Fibroblast of skin of scalp (primary cell): ENCODE data around the gene NHEJ1. TPM values are rescaled to one million over a fixed set of nuclear protein-coding genes. Genes with fewer than 3 reads are reported as not detected.
"Not testable (repeated sequence)": the region's sequence is repeated elsewhere in the genome, so short reads cannot be mapped to it uniquely, and the experiment has no call there.

Experiments used
- DNase-seq: peaks from one replicate; pipeline ENCODE4 v3.0.0-alpha.2; 2013
- polyA plus RNA-seq, 2 experiments: library from polyadenylated mRNA; unstranded; fragments of 120-200 nt; gene quantifications; one replicate each; pipeline ENCODE4 v1.2.1, GENCODE V29; 2013; ENCODE audit not compliant: insufficient read length in 2 of 2

The NHEJ1 gene
- 14.8 TPM for polyA plus RNA-seq (2013, experiment 1 of 2; ENCODE audit: insufficient read length)
- 14.5 TPM for polyA plus RNA-seq (2013, experiment 2 of 2; ENCODE audit: insufficient read length)

GRCh38 chr2:219160186-219161017 lies at the start of gene NHEJ1:
TSS of gene NHEJ1 (minus strand) at chr2:219160815. CDS start at chr2:219158362, 2,453 bp downstream.
- DNase-seq = peak; percentile 95

- no peak for DNase-seq
These were observed 48.9 kb upstream of the NHEJ1 start for GRCh38 chr2:219209236-219210195.

GRCh38 chr2:219207884-219208740 lies 47.5 kb upstream of the NHEJ1 start:
- DNase-seq = peak; percentile 55

GRCh38 chr2:219207134-219207883 lies 46.7 kb upstream of the NHEJ1 start:
- no peak for DNase-seq

GRCh38 chr2:219206328-219207133 lies 45.9 kb upstream of the NHEJ1 start, which contains the start of gene ZFAND2B:
TSS of gene ZFAND2B (plus strand) at chr2:219206782. CDS start at chr2:219206988, 206 bp downstream.
- DNase-seq = peak; percentile 95

GRCh38 chr2:219205981-219206327 lies 45.3 kb upstream of the NHEJ1 start:
- DNase-seq = no peak

- no peak for DNase-seq
These were observed 44.5 kb upstream of the NHEJ1 start for GRCh38 chr2:219205165-219205538.

GRCh38 chr2:219204425-219205164 lies 44.0 kb upstream of the NHEJ1 start:
- DNase-seq = no peak

GRCh38 chr2:219201331-219201730 lies 40.7 kb upstream of the NHEJ1 start:
- DNase-seq = not testable (repeated sequence)

- not testable (repeated sequence) for DNase-seq
These were observed 40.1 kb upstream of the NHEJ1 start for GRCh38 chr2:219200502-219201326.

GRCh38 chr2:219199470-219200211 lies 39.0 kb upstream of the NHEJ1 start:
- DNase-seq = no peak

- DNase-seq = no peak
These were observed 38.4 kb upstream of the NHEJ1 start for GRCh38 chr2:219198974-219199373.

GRCh38 chr2:219197388-219197787 lies 36.8 kb upstream of the NHEJ1 start:
- DNase-seq = no peak

- no peak for DNase-seq
These were observed 26.3 kb upstream of the NHEJ1 start for GRCh38 chr2:219186754-219187456.

GRCh38 chr2:219184121-219184520 lies 23.5 kb upstream of the NHEJ1 start:
- no peak for DNase-seq

- no peak for DNase-seq
These were observed 22.6 kb upstream of the NHEJ1 start for GRCh38 chr2:219183151-219183772.
